ENCODE results near the gene DYDC1. TPM values are rescaled to one million over a fixed set of nuclear protein-coding genes. Genes with fewer than 3 reads are reported as not detected.

Gene DYDC1
- total and polyA plus RNA-seq, 4 donors = 0.23 TPM; not detected in 3

DNA sequence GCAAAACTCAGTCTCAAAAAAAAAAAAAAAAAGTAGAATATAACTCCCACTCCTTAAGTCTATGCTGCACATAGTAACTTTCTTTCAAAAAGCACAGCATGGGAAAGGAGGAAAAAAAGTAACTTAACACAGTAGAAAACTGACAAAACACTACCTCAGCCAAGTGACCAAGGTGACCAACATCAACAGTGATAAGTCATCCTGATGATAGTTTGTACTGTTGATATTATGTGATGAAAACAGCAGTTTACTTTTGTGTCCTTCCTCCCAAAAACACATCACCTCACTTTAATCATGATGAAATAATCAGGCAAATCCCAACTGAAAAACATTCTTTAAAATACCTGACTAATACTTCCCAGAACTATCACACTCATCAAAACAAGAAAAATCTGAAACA lies 37.8 kb downstream of the DYDC1 start:
- Histone ChIP-seq H3K27ac (ENCODE audit: low read depth in 1 of 2, low read length in 2 of 2) (peak overlapping the region; percentile 77 to 94), H3K36me3 (ENCODE audit: control insufficient read depth in 4 of 4, insufficient read depth in 3 of 4, low read depth in 1 of 4, low read length in 3 of 4) (no peaks in the 10 kb centered on the region), H3K4me3 (ENCODE audit: low read depth in 1 of 3, low read length in 3 of 3) (no peak overlapping the region), H3K9me3 (ENCODE audit: control insufficient read depth in 4 of 4, low read length in 3 of 4) (peaks cover 0 to 2% (median 0%) of the 10 kb centered on the region in 4 donors), H3K9ac (ENCODE audit: low read depth in 1 of 2, low read length in 2 of 2) (peak overlapping the region; percentile 19 to 27), H3K4me1 (ENCODE audit: control insufficient read depth in 4 of 4, insufficient read depth in 4 of 4, low read length in 3 of 4) (peaks cover 4 to 34% (median 24%) of the 10 kb centered on the region in 4 donors), H3K27me3 (ENCODE audit: control insufficient read depth in 4 of 4, insufficient read depth in 4 of 4, low read length in 3 of 4) (no peaks in the 10 kb centered on the region)
- DNase-seq (ENCODE audit: low spot score) = no peak
- TF ChIP-seq SP1 (IDR thresholded peaks at IDR 0.05) (peak; percentile 67), YY1 (IDR thresholded peaks at IDR 0.05) (no peak), HNF4G (IDR thresholded peaks at IDR 0.05) (peak; percentile 20), FOXA1 (IDR thresholded peaks at IDR 0.05) (peak; percentile 85), JUND (IDR thresholded peaks at IDR 0.05) (peak; percentile 16 to 64), TAF1 (conservative IDR thresholded peaks at IDR 0.05) (peak; percentile 20), RXRA (IDR thresholded peaks at IDR 0.05) (peak; percentile 45 to 64), HNF4A (conservative IDR thresholded peaks at IDR 0.05) (peak; percentile 70 to 76), GABPA (IDR thresholded peaks at IDR 0.05 in 1 of 2, conservative IDR thresholded peaks at IDR 0.05 in 1 of 2) (peak in 1 of 2 donors; percentile 10), RAD21 (IDR thresholded peaks at IDR 0.05) (no peak), FOXA2 (IDR thresholded peaks at IDR 0.05) (peak; percentile 89), EGR1 (IDR thresholded peaks at IDR 0.05; ENCODE audit: low read depth in 2 of 2) (no peak)
- TF ChIP-seq, protein P1, sequence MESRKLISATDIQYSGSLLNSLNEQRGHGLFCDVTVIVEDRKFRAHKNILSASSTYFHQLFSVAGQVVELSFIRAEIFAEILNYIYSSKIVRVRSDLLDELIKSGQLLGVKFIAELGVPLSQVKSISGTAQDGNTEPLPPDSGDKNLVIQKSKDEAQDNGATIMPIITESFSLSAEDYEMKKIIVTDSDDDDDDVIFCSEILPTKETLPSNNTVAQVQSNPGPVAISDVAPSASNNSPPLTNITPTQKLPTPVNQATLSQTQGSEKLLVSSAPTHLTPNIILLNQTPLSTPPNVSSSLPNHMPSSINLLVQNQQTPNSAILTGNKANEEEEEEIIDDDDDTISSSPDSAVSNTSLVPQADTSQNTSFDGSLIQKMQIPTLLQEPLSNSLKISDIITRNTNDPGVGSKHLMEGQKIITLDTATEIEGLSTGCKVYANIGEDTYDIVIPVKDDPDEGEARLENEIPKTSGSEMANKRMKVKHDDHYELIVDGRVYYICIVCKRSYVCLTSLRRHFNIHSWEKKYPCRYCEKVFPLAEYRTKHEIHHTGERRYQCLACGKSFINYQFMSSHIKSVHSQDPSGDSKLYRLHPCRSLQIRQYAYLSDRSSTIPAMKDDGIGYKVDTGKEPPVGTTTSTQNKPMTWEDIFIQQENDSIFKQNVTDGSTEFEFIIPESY (IDR thresholded peaks at IDR 0.05) = peak; percentile 28
- TF ChIP-seq, protein P2, sequence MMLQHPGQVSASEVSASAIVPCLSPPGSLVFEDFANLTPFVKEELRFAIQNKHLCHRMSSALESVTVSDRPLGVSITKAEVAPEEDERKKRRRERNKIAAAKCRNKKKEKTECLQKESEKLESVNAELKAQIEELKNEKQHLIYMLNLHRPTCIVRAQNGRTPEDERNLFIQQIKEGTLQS (IDR thresholded peaks at IDR 0.05) = peak; percentile 80
- TF ChIP-seq, protein P3, sequence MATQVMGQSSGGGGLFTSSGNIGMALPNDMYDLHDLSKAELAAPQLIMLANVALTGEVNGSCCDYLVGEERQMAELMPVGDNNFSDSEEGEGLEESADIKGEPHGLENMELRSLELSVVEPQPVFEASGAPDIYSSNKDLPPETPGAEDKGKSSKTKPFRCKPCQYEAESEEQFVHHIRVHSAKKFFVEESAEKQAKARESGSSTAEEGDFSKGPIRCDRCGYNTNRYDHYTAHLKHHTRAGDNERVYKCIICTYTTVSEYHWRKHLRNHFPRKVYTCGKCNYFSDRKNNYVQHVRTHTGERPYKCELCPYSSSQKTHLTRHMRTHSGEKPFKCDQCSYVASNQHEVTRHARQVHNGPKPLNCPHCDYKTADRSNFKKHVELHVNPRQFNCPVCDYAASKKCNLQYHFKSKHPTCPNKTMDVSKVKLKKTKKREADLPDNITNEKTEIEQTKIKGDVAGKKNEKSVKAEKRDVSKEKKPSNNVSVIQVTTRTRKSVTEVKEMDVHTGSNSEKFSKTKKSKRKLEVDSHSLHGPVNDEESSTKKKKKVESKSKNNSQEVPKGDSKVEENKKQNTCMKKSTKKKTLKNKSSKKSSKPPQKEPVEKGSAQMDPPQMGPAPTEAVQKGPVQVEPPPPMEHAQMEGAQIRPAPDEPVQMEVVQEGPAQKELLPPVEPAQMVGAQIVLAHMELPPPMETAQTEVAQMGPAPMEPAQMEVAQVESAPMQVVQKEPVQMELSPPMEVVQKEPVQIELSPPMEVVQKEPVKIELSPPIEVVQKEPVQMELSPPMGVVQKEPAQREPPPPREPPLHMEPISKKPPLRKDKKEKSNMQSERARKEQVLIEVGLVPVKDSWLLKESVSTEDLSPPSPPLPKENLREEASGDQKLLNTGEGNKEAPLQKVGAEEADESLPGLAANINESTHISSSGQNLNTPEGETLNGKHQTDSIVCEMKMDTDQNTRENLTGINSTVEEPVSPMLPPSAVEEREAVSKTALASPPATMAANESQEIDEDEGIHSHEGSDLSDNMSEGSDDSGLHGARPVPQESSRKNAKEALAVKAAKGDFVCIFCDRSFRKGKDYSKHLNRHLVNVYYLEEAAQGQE (IDR thresholded peaks at IDR 0.05) = no peak

DNA sequence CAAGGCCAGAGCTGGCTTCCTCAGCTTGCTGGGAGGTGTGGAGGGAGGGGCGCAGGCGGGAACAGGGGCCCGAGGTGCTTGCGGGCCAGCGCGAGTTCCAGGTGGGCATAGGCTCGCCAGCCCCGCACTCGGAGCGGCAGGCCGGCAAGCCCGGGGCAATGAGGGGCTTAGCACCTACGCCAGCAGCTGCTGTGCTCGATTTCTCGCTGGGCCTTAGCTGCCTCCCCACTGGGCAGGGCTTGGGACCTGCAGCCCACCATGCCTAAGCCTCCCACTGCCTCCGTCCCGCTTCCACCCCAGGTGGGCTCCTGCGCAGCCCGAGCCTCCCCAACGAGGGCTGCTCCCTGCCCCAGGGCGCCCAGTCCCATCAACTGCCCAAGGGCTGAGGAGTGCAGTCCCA lies 41.2 kb downstream of the DYDC1 start:
- Histone ChIP-seq H3K4me1 (ENCODE audit: control insufficient read depth in 4 of 4, insufficient read depth in 4 of 4, low read length in 3 of 4) (peaks cover 2 to 14% (median 8%) of the 10 kb centered on the region in 4 donors), H3K9me3 (ENCODE audit: control insufficient read depth in 4 of 4, low read length in 3 of 4) (peaks cover 0 to 2% (median 0%) of the 10 kb centered on the region in 4 donors), H3K27ac (ENCODE audit: low read depth in 1 of 2, low read length in 2 of 2) (no peak overlapping the region), H3K36me3 (ENCODE audit: control insufficient read depth in 4 of 4, insufficient read depth in 3 of 4, low read depth in 1 of 4, low read length in 3 of 4) (no peaks in the 10 kb centered on the region), H3K9ac (ENCODE audit: low read depth in 1 of 2, low read length in 2 of 2) (no peak overlapping the region), H3K4me3 (ENCODE audit: low read depth in 1 of 3, low read length in 3 of 3) (no peak overlapping the region), H3K27me3 (ENCODE audit: control insufficient read depth in 4 of 4, insufficient read depth in 4 of 4, low read length in 3 of 4) (no peaks in the 10 kb centered on the region)
- DNase-seq (ENCODE audit: low spot score) = no peak
- WGBS = 98% methylated on average over 21 of the region's 21 CpGs
- TF ChIP-seq FOXA1 (IDR thresholded peaks at IDR 0.05) (no peak), RXRA (IDR thresholded peaks at IDR 0.05) (no peak), RAD21 (IDR thresholded peaks at IDR 0.05) (no peak), NR2F2 (IDR thresholded peaks at IDR 0.05) (no peak), HNF4A (conservative IDR thresholded peaks at IDR 0.05) (no peak)
